NB4 (cell line): ENCODE data around the gene ADGRG1.

Source experiments
- CTCF ChIP-seq: IDR thresholded peaks from one replicate; pipeline ENCODE4 v1.5.1; 2012; ENCODE audit warnings: low read depth, low read length
- MAX ChIP-seq: IDR thresholded peaks from 2 replicates; pipeline ENCODE4 v1.6.1; 2011; ENCODE audit warnings: low read depth, low read length
- POLR2A ChIP-seq: IDR thresholded peaks from 2 replicates; pipeline ENCODE4 v1.6.1; 2011; ENCODE audit warnings: mild to moderate bottlenecking; ENCODE audit not compliant: insufficient read length; ENCODE audit errors: extremely low read depth

- TF ChIP-seq CTCF (no peak), POLR2A (no peak), MAX (peak; percentile 45; the same call in 1 of the 2 replicates)
Observed at GRCh38 chr16:57601801-57602478, 26.5 kb upstream of the ADGRG1 start.
